GM19351 (cell line): Measurements from ENCODE around the gene CEP83.
A peak's percentile ranks its signal among the peaks of the same experiment; 100 is the strongest.
"Not testable (repeated sequence)": the region's sequence is repeated elsewhere in the genome, so short reads cannot be mapped to it uniquely, and the experiment has no call there.

Experiments
- ATAC-seq: cut with Tn5 transposase; IDR thresholded peaks from one replicate; pipeline ENCODE4 v1.9.1; 2021; ENCODE audit warnings: mild to moderate bottlenecking, moderate library complexity; ENCODE audit not compliant: unreplicated experiment

CEP83 gene

GRCh38 chr12:94459728-94460615 is at the start of gene CEP83:
TSS of gene CEP83 (minus strand) at chr12:94459867. CDS start at chr12:94412490, 47,377 bp downstream.
- ATAC-seq = peak; percentile 96

DNA sequence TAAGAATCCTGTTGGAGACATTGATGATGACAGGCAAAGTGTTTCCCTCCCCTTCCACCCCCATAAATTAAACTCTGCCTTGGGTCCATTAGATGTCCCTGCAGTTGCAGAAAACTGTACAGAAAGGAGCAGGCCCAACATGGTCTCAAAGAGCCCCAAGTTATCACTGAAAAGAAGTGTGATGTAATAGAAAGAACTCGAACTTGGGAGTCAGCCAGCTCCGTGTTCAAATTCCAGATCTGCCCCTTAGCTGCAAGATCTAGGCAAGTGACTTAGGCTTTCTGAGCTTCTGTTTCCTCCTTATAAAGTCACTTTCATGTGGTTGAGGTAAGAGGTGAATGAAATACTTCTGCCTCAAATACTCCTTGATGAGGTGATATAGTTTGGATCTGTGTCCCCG is 49.6 kb upstream of the CEP83 start:
- ATAC-seq = no peak

GRCh38 chr12:94507455-94507854 is 47.8 kb upstream of the CEP83 start:
- ATAC-seq = no peak

DNA sequence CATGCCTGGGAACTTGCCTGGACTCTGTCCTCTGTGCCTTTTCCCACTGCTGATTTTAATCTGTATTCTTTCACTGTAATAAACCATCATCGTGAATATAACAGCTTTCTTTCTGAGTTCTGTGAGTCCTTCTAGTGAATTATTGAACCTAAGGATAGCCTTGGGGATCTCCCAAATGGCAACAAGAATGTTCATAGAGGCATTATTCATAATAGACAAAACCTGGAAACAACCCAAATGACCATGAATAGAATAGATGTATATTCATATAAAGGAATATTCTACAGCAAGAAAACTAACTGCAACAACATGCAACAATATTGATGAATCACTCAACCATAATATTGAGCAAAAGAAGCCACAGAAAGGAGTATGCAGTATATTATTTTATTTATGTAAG is 44.7 kb upstream of the CEP83 start:
- no peak for ATAC-seq

DNA sequence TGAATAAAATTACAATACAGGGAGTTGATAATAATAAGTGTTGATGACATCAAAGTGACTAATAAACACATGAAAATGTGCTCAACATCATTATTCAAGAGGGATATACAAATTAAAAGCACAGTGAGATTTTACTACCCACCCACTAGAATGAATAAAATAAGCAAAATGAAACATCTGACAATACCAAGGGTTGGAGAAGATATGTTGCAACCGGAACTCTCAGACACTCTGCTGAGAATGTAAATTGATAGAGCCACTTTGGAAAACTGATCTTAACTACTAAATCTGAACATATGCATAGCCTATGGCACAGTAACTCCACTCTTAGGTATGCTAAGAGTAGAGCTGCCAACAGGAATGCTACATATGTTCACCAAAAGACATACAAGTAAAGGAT is 44.0 kb upstream of the CEP83 start:
- no peak for ATAC-seq

- ATAC-seq = no peak
Observed at GRCh38 chr12:94500831-94501567, 41.3 kb upstream of the CEP83 start.

DNA sequence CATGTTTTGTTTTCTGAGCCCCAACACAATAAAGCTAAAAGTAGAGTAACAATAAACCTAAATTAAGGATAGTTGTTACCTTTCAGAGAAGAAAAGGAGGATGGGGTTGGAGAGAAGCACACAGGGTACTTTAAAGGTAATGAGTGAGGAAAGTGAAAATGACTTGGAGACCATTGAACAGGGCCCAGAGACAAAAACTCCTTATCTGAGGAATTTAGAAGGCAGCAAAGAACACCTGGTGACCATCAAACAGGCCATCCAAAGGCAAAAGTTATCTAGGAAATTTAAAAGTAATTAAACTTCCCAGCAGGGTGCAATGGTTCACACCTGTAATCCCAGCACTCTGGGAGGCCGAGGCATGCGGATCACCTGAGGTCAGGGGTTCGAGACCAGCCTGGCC is 39.0 kb upstream of the CEP83 start:
- no peak for ATAC-seq

DNA sequence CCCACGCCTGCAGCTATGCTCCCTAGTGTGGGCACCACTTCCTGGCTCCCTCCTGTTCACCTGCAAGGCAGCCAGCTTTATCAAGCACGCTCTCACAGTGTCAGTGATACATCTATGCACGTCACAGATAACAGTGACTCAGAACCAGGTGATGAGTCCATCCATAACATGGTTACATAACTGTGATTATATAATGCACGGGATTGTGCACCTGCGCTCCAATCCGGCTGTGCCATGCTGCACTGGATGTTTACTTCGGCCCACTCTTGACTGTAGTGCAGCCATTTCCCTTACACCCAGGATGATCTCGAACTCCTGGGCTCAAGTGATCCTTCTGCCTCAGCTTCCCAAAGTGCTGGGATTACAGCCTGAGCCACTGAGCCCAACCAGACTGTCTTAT is 38.4 kb upstream of the CEP83 start:
- no peak for ATAC-seq

- no peak for ATAC-seq
Observed at GRCh38 chr12:94495445-94496115, 35.9 kb upstream of the CEP83 start.

DNA sequence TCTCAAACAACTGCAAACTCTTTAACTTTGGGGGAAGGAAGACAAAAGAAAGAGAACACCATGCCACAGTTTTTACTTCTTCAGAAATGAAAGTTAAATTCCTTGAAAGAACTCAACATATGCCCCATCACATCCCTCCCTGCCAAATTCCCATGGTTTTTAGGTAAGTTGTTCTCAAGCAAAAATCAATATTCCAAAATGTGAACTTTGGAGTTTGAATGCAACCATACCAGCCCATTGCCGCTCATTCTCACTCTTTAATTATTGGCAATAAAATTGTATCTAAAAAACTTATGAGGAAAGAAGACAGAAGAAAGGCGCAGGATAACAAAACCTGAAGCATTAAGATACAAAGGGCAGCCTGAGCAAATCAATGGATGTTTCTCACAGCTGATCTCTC is 31.8 kb upstream of the CEP83 start:
- ATAC-seq = no peak

DNA sequence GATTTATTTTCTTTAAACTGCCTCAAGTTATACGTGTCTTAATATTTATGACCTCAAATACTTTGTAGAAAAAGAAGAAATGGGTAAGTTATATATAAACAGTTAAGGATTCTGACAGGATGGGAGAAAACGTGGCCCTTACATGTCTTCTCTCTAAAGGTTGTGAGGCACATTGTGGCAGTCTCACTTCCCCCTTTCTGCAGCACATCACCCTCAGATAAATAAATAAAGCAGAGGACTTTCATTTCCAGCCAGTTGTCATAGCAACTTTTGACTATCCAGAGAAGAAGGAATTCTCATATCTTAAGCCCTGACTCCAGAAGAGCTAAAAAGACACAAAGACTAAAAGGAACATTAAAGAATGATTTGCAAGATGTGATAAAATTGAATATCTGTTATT is 28.8 kb upstream of the CEP83 start:
- peak; percentile 100 for ATAC-seq

DNA sequence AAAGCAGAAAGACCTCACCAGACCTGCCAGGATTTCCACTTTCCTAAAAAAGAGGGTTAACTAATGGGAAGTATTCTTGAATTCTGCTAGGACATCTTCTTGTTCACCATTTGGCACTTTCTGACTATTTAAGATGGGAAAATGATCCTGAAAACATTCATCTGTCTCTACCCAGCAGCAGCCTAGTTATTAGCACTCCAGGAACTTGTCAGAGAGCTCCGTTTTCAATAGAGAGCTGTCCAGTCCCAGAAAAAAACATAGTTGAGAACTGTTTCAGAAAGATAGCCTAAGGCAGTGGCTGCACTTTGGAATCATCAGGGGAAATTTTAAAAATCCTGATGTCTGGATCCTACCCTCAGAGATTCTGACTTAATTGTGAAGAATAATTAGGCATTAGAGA is 22.1 kb upstream of the CEP83 start:
- ATAC-seq = no peak

- no peak for ATAC-seq
Observed at GRCh38 chr12:94469522-94469921, 9.9 kb upstream of the CEP83 start.

GRCh38 chr12:94460616-94460959 is 921 bp upstream of the CEP83 start:
- no peak for ATAC-seq

DNA sequence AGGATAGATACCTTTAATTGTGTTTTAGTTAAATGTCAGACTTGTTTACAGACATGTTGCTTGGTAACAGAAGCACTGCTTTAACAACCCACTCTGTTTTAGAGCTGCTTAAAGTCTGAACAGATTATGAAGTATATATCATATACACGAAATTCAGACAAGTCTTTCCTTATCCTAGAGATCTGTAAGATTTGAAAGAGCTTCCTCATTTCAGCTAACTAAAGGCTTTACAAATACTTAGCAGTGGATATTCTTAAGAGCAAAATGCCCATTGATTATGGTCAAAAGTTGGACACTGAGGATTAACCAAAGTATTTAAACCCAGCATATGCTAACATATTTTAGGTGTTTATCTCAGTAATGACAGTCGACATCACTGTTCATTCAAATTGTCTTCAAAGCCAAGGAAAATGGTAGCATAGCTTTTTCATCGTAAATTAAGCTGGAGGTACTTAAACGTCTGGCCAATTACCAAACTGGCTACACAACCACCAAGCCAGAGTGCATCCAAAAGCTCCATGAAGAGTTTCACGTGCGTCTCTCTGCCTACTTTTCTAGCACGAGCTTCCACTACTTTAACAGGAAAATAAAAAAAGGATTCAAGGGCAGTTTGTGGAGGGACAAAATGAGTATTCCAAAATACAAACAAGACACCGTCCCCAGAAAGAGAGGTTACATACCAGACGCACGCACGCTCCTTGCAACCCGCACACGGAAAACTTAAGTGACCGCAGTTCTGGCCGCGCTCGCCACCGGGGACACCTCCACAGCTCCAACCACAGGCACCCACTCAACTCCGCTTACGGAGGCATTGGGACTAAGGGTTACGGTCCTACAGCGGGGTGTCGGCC is 565 bp downstream of the CEP83 start:
- ATAC-seq = peak; percentile 47

DNA sequence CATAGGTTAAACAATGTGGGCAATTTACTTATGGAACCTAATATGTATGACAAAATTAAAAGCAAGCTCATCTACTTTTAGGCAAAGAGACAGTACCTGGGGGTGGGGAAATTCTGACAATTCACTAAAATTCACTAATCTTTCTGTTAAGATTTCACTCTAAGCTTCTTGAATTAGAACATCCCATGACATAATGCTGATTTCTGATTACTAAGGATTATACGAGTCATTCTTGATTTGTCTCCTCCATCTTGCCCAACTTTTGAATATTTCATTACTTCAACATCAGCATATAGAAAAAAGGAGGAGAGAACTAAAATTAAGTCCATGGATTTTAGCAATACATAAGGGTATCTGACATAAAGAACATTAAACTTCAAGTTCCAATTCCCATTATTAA is 2.4 kb downstream of the CEP83 start:
- no peak for ATAC-seq

DNA sequence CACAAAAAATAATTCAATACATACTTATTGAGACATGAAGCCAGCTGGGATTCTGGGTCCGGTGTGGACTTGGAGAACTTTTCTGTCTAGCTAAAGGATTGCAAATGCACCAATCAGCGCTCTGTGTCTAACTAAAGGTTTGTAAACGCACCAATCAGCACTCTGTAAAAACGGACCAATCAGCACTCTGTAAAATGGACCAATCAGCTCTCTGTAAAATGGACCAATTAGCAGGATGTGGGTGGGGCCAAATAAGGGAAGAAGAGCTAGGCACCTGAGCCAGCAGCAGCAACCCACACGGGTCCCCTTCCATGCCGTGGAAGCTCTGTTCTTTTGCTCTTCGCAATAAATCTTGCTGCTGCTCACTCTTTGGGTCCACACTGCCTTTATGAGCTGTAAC is 5.3 kb downstream of the CEP83 start:
- not testable (repeated sequence) for ATAC-seq

DNA sequence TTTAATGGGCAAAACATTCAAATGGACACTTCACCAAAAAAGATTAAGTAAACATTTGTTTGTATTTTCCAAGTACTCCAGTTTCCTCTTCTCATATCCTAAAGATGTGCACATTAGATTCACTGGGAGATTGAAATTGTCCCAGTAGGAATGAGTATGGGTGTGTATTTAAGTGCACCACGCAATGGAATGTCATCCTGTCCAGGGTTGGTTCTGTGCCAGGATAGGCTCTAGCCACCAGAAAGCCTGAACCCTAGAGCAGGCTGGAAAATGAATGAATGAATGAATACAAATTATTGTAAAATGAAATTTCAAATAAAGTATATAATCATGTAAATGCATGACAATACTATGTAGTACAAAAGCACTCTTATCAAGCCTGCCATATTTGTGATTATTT is 14.0 kb downstream of the CEP83 start:
- ATAC-seq = no peak

GRCh38 chr12:94437303-94437702 is 22.4 kb downstream of the CEP83 start:
- no peak for ATAC-seq

DNA sequence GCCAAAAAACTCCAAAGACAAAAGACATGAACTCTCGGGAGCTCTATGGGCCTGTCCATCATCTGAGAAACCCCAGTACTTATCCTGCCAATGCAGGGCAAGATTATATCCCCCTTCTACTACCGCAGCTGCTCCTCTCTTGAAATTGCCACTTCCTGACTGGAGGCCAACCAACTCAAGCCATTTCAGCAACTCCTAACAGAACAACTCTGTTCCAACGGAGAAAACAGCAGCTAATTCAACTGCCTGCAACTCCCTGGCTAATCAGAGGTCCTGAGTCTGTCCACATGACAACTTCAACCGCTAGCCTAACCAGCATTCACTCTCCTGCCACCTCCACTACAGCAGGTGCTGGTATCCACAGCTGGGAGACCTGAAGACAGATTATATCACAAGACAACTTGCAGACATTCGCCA is 24.1 kb downstream of the CEP83 start:
- ATAC-seq = no peak

DNA sequence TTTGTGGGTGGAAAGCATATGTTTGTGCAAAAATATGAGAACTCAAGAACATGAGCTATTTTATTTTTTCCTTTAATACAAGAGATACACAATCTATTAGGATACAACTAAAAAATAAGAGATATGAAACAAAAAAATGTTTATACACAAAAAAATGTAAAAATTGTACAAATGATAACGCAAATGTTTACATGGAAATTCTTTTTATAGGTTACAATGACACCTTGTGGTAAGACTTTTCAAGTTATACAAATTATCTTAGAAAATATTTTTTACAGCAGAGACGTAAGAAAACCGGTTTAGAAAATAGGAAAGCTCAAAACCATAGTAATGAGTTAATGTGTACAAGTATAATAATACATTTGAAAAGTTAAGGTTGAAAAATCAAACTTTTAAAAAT is 25.5 kb downstream of the CEP83 start:
- ATAC-seq = no peak
